ENCODE results near the gene CCDC196.

CCDC196 gene

GRCh38 chr14:66485910-66486421 is at the start of gene CCDC196:
Gene CCDC196, plus strand, starts transcription at chr14:66486371. Its CDS starts 132 bp downstream, at chr14:66486503.
- DNase-seq: no peak

- no peak for DNase-seq
These were observed 45.4 kb upstream of the CCDC196 start for GRCh38 chr14:66440801-66441200.

- no peak for DNase-seq
These were observed 43.1 kb upstream of the CCDC196 start for GRCh38 chr14:66442953-66443571.

- no peak for DNase-seq
These were observed 42.4 kb upstream of the CCDC196 start for GRCh38 chr14:66443785-66444184.

GRCh38 chr14:66444271-66444927 is 41.8 kb upstream of the CCDC196 start:
- no peak for DNase-seq

GRCh38 chr14:66445936-66446335 is 40.2 kb upstream of the CCDC196 start:
- no peak for DNase-seq

GRCh38 chr14:66453469-66453868 is 32.7 kb upstream of the CCDC196 start:
- DNase-seq: no peak

GRCh38 chr14:66459603-66460002 is 26.6 kb upstream of the CCDC196 start:
- DNase-seq: no peak

GRCh38 chr14:66464261-66464660 is 21.9 kb upstream of the CCDC196 start:
- DNase-seq: no peak

GRCh38 chr14:66468778-66469367 is 17.3 kb upstream of the CCDC196 start:
- DNase-seq: no peak

GRCh38 chr14:66471584-66471983 is 14.6 kb upstream of the CCDC196 start:
- DNase-seq: no peak

- DNase-seq: no peak
These were observed 13.9 kb upstream of the CCDC196 start for GRCh38 chr14:66472251-66472650.

- DNase-seq: no peak
These were observed 12.9 kb upstream of the CCDC196 start for GRCh38 chr14:66473223-66473622.

- no peak for DNase-seq
These were observed 9.2 kb upstream of the CCDC196 start for GRCh38 chr14:66476964-66477363.

- no peak for DNase-seq
These were observed 8.6 kb upstream of the CCDC196 start for GRCh38 chr14:66477567-66477966.

- DNase-seq: no peak
These were observed 3.3 kb upstream of the CCDC196 start for GRCh38 chr14:66482873-66483272.

GRCh38 chr14:66483322-66483721 is 2.8 kb upstream of the CCDC196 start:
- DNase-seq: no peak

GRCh38 chr14:66485029-66485428 is 1.1 kb upstream of the CCDC196 start:
- DNase-seq: no peak

- no peak for DNase-seq
These were observed 993 bp downstream of the CCDC196 start for GRCh38 chr14:66487164-66487563.

GRCh38 chr14:66490143-66491111 is 4.3 kb downstream of the CCDC196 start:
- DNase-seq: no peak

GRCh38 chr14:66493750-66494149 is 7.6 kb downstream of the CCDC196 start:
- DNase-seq: no peak

- no peak for DNase-seq
These were observed 9.3 kb downstream of the CCDC196 start for GRCh38 chr14:66495218-66496098.

All from cortex of kidney (tissue), 1 donor.